ENCODE measurements around the gene ZNF516.
"Not testable (repeated sequence)": the region's sequence is repeated elsewhere in the genome, so short reads cannot be mapped to it uniquely, and the experiment has no call there.

Gene ZNF516

DNA sequence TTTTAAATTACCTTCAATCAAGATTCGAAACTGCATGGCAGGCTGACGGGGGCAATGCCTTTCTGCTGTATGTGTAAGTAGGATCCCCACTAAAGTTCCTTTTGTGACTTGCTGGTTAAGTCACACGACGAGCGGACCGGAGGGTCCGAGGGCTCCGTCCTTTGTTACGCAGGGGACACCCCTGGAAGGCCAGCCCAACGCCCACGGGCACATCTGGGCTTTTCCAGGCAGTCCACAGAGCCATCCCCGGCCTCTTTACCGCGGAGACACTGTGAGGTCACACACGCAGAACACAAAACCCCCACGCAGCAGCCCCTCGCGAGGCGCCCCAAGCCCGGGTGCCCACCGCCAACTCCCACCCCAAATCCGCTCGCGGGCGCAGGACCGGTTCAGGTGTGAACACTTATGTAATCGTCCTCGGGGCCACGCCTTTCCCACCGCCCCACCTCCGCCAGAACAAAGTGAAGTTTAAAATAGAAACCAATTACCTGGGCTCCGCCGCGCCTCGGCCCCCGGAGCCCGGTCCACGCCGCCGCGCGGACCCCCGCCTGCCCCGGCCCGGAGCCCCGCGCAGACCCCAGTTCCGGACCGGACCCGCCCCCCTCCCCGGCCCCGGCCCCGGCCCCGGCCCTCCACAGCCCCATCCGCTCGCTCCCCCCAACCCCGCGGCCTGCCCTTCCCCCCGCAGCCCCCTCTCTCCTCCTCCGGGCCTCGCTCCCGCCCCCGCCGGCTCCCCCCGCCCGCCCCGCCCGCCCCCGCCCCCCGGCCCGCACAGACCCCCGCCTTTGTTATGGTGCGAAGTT is 4.2 kb downstream of the ZNF516 start:
- no peak for DNase-seq (ENCODE audit: low read depth)

DNA sequence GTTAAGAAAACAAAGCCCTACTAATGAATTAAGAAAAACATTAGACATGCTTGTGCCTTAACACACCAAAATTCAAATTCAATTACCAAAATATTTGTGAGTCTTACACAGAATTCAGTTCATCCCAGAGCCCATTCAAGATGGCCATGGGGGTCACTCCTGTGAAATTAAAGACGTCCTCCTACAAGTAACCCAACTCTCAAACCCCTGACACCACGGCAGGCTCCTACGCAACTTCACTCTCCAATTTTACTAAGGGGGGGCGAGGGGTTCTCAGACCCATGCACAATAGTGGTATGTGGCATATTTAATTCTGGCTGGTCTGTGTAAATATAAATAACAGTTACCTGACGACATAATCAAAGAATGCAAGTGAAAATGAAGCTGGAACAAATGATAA is 5.0 kb downstream of the ZNF516 start:
- no peak for DNase-seq (ENCODE audit: low read depth)

GRCh38 chr18:76489081-76489480 is 6.0 kb downstream of the ZNF516 start:
- DNase-seq (ENCODE audit: low read depth) = no peak

- peak; percentile 59 for DNase-seq (ENCODE audit: low read depth)
Measured at GRCh38 chr18:76488190-76488589, 6.9 kb downstream of the ZNF516 start.

GRCh38 chr18:76487782-76488181 is 7.3 kb downstream of the ZNF516 start:
- DNase-seq (ENCODE audit: low read depth) = no peak

GRCh38 chr18:76487070-76487469 is 8.0 kb downstream of the ZNF516 start:
- no peak for DNase-seq (ENCODE audit: low read depth)

GRCh38 chr18:76486574-76486973 is 8.5 kb downstream of the ZNF516 start:
- no peak for DNase-seq (ENCODE audit: low read depth)

GRCh38 chr18:76486038-76486437 is 9.0 kb downstream of the ZNF516 start:
- DNase-seq (ENCODE audit: low read depth) = no peak

DNA sequence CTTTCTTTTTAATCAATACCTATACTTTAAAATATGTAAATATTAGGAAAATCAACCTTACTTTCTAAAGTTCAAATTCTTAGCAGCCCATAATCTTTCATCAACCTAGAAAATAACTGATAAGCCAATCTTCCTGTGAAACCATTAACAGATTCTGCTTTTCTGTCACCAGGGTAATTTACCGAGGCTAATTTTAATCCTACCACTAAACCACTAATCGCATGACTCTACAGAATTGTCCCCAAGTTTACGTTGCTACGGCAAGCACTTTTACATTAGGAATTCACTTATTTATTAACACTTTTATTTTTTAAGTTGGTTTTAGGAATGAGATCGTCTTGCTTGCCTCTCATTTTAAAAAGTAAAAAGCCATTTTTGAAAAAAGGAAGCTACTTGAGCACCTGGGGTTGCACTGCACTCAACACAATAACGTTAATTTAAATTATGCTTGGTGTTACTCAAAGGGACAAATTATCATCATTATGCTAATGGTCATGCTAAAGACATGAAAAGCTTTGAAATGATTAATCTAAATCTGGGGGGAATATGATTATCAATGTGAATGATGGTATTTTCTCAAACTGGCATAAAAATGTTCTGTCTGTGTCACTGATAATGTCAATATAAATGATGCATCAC is 10.2 kb downstream of the ZNF516 start:
- no peak for DNase-seq (ENCODE audit: low read depth)

DNA sequence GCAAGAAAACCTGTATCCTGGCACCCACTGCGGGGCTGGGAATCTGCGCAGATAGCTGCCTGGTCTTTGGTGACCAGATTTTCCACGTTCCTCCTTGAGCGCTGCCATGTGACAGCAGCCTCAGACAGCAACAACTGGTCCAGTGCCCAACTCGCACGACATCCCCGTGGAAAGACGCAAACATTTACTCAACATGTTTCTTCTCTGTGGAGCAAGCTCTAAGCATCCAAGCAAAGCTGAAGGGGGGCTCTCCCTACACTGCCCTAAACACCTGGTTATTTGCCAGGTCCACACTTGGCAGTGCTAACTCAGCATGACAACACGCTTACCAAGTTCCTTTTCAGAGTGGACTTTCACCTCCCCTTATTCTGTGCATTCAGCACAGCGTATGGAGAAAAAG is 11.3 kb downstream of the ZNF516 start:
- no peak for DNase-seq (ENCODE audit: low read depth)

DNA sequence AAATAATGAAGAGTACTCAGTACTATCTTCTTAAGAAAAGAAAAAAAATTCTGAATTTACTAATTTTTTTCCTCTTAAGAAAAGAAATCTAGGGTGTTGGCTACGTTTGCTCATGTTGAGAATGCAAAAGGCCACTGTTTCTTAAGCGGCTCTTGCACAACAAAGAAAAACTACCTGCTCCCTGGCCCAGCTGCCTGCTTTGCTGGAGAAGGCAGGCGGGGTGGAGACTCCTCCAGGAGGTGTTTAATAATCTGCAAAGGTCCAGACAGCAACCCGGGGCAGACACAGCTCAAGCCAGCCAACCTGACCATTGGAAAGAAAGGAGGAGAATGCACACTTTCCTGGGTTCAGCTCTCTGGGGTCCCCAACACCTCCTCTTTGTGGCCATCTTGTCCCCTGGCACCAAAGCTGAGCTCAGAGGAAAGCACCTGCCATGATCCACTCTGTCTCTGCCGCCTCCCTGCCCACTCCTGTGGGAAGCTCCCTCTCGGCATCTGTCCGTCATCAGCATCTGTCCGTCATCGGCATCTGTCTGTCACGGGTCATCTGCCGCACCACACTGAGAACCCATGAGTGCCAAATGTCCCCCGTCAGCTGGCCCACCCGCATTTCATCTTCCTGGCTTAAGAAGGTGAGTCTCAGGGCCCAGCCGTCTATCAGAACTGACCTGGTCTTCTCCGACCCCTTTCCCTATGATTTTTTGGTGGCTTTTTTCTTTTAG is 11.9 kb downstream of the ZNF516 start:
- DNase-seq (ENCODE audit: low read depth) = no peak

GRCh38 chr18:76482267-76482666 is 12.8 kb downstream of the ZNF516 start:
- no peak for DNase-seq (ENCODE audit: low read depth)

- no peak for DNase-seq (ENCODE audit: low read depth)
Measured at GRCh38 chr18:76480913-76481312, 14.1 kb downstream of the ZNF516 start.

DNA sequence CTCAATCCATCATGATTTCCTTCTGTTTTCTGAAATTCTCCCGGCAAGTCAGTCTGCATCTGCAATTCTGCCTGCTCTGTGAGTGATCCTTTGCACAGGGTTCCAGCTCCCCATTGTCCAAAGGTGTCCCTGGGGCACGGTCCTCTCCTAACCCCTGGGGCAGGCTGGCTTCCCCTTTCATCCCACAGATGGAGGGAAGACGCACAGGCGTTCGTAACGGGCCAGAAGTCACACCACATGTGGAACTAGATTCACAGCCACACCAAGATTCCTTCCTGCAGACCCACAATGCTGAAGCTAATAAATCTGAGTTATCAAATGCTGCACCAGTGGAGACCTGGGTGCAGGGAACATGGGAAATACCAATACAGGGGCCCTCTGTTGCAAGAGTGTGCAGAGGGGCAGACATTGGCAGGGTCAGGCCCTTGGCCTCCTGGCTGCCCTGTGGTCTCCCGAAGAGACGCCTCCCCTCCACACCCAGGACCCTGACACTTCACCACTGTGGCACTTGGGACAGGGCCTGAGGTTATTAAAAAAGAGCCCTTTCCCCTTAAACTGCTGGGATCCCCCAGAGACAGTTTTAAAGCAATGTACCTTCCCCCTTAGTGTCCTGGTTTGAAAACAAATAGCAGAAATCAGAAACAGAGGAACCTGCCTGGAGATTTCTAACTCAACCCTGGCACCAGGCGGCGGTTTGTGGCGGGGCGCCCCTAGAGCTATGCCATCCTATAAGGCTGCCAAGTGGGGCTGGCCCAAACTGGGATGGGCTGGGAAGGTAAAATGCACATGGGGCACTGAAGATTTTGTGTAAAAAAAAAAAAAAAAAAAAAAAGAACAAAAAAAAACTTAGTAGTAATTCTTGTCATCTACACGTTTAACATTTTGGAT is 15.4 kb downstream of the ZNF516 start:
- DNase-seq (ENCODE audit: low read depth) = no peak

DNA sequence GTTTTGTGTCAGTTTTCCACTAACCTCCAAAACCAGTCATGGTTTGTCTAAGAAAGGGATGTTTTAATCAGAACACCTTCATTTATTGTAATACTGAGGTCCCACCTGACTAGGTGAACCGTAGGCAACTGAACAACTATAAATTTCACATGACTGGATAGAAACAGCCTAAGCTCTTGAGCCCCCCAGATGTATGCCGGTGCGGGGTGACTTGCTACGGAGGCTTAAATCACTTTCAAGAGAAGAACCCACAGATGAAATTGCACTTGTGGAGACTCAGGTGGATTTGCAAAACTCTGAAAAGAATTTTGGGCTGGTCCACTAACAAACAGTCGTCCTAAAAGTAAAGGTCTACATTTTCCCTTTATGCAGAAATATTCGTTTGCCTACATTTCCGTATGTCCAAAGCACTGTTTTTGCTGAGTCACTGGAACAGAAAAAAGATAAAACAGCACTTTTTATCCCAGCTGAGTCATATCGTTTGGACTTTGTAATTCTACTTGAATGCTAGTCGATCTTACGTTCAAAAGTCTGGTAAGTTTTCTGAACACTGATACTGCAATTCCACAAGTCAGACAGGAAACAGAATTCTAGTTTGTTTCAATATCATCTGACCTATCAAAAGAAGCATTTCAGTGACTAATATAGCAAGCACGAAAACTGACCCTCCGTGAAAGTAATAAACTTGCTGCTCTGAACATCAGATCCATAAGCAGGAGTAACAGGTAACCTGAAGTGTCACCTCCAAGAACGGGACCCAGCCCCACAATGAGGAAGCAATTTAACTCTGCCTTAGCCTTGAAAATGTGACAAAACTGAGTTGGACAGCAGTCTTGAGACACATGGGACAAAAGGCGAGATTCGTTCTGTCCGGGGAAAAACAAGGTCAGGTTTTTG is 18.1 kb downstream of the ZNF516 start:
- DNase-seq (ENCODE audit: low read depth) = peak; percentile 97

DNA sequence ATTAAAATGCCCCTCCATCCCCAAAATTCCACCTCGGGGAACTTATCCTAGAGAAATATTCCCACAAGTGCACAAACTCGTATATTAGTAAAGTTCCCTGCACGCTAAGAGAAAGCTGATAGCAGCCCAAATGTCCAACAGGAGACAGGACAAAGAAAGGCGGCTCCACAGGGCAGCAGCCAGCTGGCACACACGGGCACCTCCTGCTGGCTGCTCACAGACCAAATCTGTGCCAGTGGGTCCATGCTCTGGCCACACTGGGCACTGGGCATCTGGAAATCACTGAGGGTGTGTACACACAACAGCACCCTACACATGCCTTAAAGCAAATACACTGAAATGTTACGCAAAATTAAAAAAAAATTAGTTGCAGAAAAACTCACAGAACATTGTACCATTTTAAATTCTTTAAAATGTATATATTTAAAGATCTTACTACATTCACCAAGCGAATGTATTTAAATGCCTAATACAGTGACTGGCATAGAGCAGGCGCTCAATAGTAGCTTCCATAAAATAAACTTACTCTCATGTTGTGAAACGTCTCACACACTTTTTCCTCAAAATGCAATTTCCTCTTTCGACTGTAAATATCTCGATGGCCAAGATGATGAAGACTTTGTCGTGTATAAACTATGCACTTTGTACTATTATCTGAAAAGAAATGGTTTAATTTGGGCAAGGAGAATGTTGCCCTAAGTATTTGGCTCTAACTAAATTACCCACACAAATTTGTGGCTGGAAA is 19.4 kb downstream of the ZNF516 start:
- no peak for DNase-seq (ENCODE audit: low read depth)

DNA sequence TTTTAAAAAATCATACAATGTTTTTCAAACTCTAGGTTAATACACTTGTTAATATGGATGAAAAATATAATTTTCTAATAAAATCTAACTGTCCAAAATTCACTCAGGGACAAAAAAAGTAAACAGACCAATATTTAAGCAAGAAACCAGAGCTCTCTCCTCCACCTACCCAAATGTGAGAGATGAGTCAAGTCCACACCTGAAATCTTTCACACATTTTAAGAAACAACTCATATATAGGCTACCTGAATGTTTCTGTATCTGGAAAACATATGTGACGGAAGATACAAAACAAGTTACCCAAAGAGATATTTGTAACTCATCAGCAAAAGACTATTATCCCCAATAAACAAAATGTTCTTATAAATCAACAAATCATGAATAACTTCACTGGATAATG is 20.2 kb downstream of the ZNF516 start:
- no peak for DNase-seq (ENCODE audit: low read depth)

DNA sequence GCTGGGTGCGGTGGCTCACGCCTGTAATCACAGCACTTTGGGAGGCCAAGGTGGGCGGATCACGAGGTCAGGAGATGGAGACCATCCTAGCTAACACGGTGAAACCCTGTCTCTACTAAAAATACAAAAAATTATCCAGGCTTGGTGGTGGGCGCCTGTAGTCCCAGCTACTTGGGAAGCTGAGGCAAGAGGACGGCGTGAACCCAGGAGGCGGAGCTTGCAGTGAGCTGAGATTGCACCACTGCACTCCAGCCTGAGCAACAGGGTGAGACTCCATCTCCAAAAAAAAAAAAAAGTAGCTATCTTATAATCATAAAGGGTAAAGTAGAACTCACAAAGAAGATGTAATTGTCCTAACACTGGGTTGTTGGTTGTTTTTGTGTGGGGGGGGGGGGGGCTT is 21.5 kb downstream of the ZNF516 start:
- not testable (repeated sequence) for DNase-seq (ENCODE audit: low read depth)

- DNase-seq (ENCODE audit: low read depth) = no peak
Measured at GRCh38 chr18:76472829-76473228, 22.2 kb downstream of the ZNF516 start.

DNA sequence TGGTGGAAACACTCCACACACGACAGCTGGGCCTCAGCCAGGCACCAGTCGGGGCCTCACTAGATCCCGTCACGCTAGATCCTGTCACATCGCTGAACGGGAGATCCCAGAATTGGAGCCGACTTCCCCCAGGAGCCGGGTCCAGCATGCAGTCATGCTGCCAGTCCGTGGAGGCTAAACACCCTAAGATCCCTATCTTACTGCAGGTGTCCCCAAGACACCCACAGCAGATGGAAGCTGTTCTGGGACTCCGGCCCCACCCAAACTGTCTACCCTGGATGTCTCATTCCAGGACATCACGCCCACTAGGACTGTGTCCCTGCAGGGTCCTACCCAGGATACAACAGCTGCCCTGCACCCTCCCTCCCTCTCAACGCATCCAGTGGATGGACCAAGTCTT is 23.4 kb downstream of the ZNF516 start:
- no peak for DNase-seq (ENCODE audit: low read depth)
